A673 (cell line): Measurements from ENCODE around the gene PBXIP1. TPM values are rescaled to one million over a fixed set of nuclear protein-coding genes. Genes with fewer than 3 reads are reported as not detected.

Source experiments
- BruUV-seq: library from RNA; stranded (reverse); fragments of 400-500 nt; replicated peaks from 2 replicates; lab custom pipeline; 2021; lab: Mats Ljungman, UMichigan
- CTCF ChIA-PET: fragments of 300-600 bp; sonication (Branson Sonifier 250); formaldehyde crosslinking; loops from one replicate; lab custom pipeline; 2022; ENCODE audit warnings: antibody characterized with exemption; lab: Charles Lee
- POLR2A ChIA-PET: fragments of 300-600 bp; sonication (Branson Sonifier 250); formaldehyde crosslinking; loops from one replicate; lab custom pipeline; 2022; ENCODE audit warnings: antibody characterized with exemption; ENCODE audit not compliant: low non-redundant PET; lab: Charles Lee
- DNase-seq: peaks from one replicate; pipeline ENCODE4 v3.0.0-alpha.2; 2015; ENCODE audit warnings: low spot score
- H3K27ac ChIP-seq: fragments of 200-600 bp; sonication (generic); 2 replicates; pipeline ENCODE4 v1.5.1; 2016; ENCODE audit warnings: mixed run types, low read depth, mild to moderate bottlenecking, mixed read lengths, antibody characterized with exemption, low read length; ENCODE audit not compliant: poor library complexity, severe bottlenecking
- H3K27me3 ChIP-seq: fragments of 200-600 bp; sonication (generic); replicated peaks from 2 replicates; pipeline ENCODE4 v1.6.1; 2017; ENCODE audit warnings: mixed run types, low read depth, mild to moderate bottlenecking, mixed read lengths, antibody characterized with exemption, low read length; ENCODE audit not compliant: insufficient read depth, poor library complexity
- H3K36me3 ChIP-seq: fragments of 200-600 bp; sonication (generic); 2 replicates; pipeline ENCODE4 v1.6.1; 2016; ENCODE audit warnings: mixed run types, mild to moderate bottlenecking, mixed read lengths, antibody characterized with exemption, low read length; ENCODE audit not compliant: insufficient read depth, poor library complexity, severe bottlenecking
- H3K4me1 ChIP-seq: fragments of 200-600 bp; sonication (generic); 2 replicates; pipeline ENCODE4 v1.6.1; 2017; ENCODE audit warnings: mixed run types, mild to moderate bottlenecking, mixed read lengths, antibody characterized with exemption, low read length; ENCODE audit not compliant: insufficient read depth, poor library complexity, severe bottlenecking
- H3K4me3 ChIP-seq: fragments of 200-600 bp; sonication (generic); 2 replicates; pipeline ENCODE4 v1.5.1; 2016; ENCODE audit warnings: low read depth, mixed run types, mild to moderate bottlenecking, mixed read lengths, low read length; ENCODE audit not compliant: poor library complexity, severe bottlenecking
- H3K9me3 ChIP-seq: fragments of 200-600 bp; sonication (generic); 2 replicates; pipeline ENCODE4 v1.6.1; 2016; ENCODE audit warnings: mixed run types, low read depth, mild to moderate bottlenecking, mixed read lengths, antibody characterized with exemption, low read length; ENCODE audit not compliant: poor library complexity, severe bottlenecking
- CTCF ChIP-seq: fragments of 300-800, 200-600 bp; sonication (generic); conservative IDR thresholded peaks from 2 replicates; pipeline ENCODE4 v1.5.1; 2017; ENCODE audit warnings: low read depth, mild to moderate bottlenecking, antibody characterized with exemption, low read length, moderate library complexity, mixed read lengths
- EZH2 ChIP-seq: fragments of 200-600 bp; sonication (generic); IDR thresholded peaks from 2 replicates; pipeline ENCODE4 v1.6.1; 2017; ENCODE audit warnings: borderline replicate concordance, low read depth, mild to moderate bottlenecking, mixed read lengths, antibody characterized with exemption, low read length; ENCODE audit not compliant: poor library complexity, severe bottlenecking
- intact Hi-C: fragments of 100-400 bp; cut with micrococcal nuclease; formaldehyde crosslinking; loops from one replicate; pipeline ENCODE4 v1.10.0; 2022; ENCODE audit not compliant: unreplicated experiment
- total RNA-seq: library from RNA; stranded (reverse); gene quantifications from 2 replicates; pipeline ENCODE4 v1.2.3, GENCODE V29; 2021

The PBXIP1 gene
- total RNA-seq, 1 experiment from 2014 or later = 12.7 TPM

- DNase-seq = no peak
- H3K27me3 ChIP-seq = no peaks in the 10 kb centered on the region
- intact Hi-C loops = loop anchor here (5.0 kb wide), 2 partner anchors 33 to 98 kb away; partner anchors contain the start of gene EFNA4
- H3K9me3 ChIP-seq = no peaks in the 10 kb centered on the region
- CTCF ChIA-PET = no interaction called here
- peaks cover 34% of the 10 kb centered on the region for H3K4me1 ChIP-seq
- no peak overlapping the region for H3K4me3 ChIP-seq
- no TSS peak for BruUV-seq
- H3K36me3 ChIP-seq = peaks cover 65% of the 10 kb centered on the region
- TF ChIP-seq CTCF = no peak
- no peak for TF ChIP-seq EZH2
- POLR2A ChIA-PET = interaction anchor here (0.6 kb wide), 1 partner anchor 9 kb away, joined by 3 read pairs; no protein-coding TSS in a partner anchor
- H3K27ac ChIP-seq = no peak overlapping the region
Measured at GRCh38 chr1:154964359-154964758, 8.5 kb upstream of the PBXIP1 start.

GRCh38 chr1:154963643-154964042, 7.7 kb upstream of the PBXIP1 start:
- POLR2A ChIA-PET = no interaction called here
- Histone ChIP-seq H3K27ac (peak overlapping the region; percentile 47), H3K4me1 (peaks cover 27% of the 10 kb centered on the region), H3K36me3 (peaks cover 72% of the 10 kb centered on the region), H3K9me3 (no peaks in the 10 kb centered on the region), H3K27me3 (no peaks in the 10 kb centered on the region), H3K4me3 (no peak overlapping the region)
- TF ChIP-seq EZH2 = no peak
- TF ChIP-seq CTCF = no peak
- CTCF ChIA-PET = no interaction called here
- DNase-seq = no peak
- intact Hi-C loops = loop anchor here (5.0 kb wide), 2 partner anchors 34 to 99 kb away; partner anchors contain the start of gene EFNA4
- BruUV-seq = no TSS peak

GRCh38 chr1:154962795-154963330, 7.0 kb upstream of the PBXIP1 start:
- Histone ChIP-seq H3K9me3 (no peaks in the 10 kb centered on the region), H3K4me1 (peaks cover 19% of the 10 kb centered on the region), H3K27ac (peak overlapping the region; percentile 99), H3K27me3 (no peaks in the 10 kb centered on the region), H3K4me3 (peak overlapping the region; percentile 97), H3K36me3 (peaks cover 71% of the 10 kb centered on the region)
- ChIA-PET POLR2A (interaction anchor here (0.7 kb wide), 1 partner anchor 123 kb away, joined by 4 read pairs; no protein-coding TSS in a partner anchor), CTCF (no interaction called here)
- intact Hi-C loops = loop anchor here (5.0 kb wide), 2 partner anchors 34 to 99 kb away; partner anchors contain the start of gene EFNA4
- no TSS peak for BruUV-seq
- no peak for TF ChIP-seq EZH2
- no peak for TF ChIP-seq CTCF
- DNase-seq = no peak
